Panc1 (cell line): ENCODE measurements around the gene LCA5L. TPM values are rescaled to one million over a fixed set of nuclear protein-coding genes. Genes with fewer than 3 reads are reported as not detected.

ENCODE experiments used
- ATAC-seq: fragments of 200-7000 bp; cut with Tn5 transposase; 2 replicates; pipeline ENCODE4 v1.9.1; 2020; ENCODE audit warnings: mild to moderate bottlenecking, moderate library complexity
- BruUV-seq: library from RNA; stranded (reverse); fragments of 400-500 nt; replicated peaks from 2 replicates; lab custom pipeline; 2021; lab: Mats Ljungman, UMichigan
- CTCF ChIA-PET: fragments of 300-600 bp; sonication (Branson Sonifier 250); formaldehyde crosslinking; loops from one replicate; lab custom pipeline; 2022; ENCODE audit warnings: antibody characterized with exemption; lab: Charles Lee
- POLR2A ChIA-PET: fragments of 300-600 bp; sonication (Branson Sonifier 250); formaldehyde crosslinking; loops from one replicate; lab custom pipeline; 2022; ENCODE audit warnings: antibody characterized with exemption; lab: Charles Lee
- DNase-seq: peaks from one replicate; pipeline ENCODE4 v3.0.0-alpha.2; 2010; ENCODE audit warnings: low read depth, low spot score
- H3K27ac ChIP-seq: 2 replicates; pipeline ENCODE4 v1.5.1; 2011; ENCODE audit warnings: mild to moderate bottlenecking, low read length, inconsistent platforms
- H3K27me3 ChIP-seq: fragments of 200-500 bp; sonication (Bioruptor generic); 2 replicates; pipeline ENCODE4 v1.6.0; 2014; ENCODE audit warnings: low read length, inconsistent platforms; ENCODE audit not compliant: control insufficient read depth, insufficient read depth
- H3K36me3 ChIP-seq: fragments of 200-500 bp; sonication (Bioruptor generic); 2 replicates; pipeline ENCODE4 v1.5.1; 2014; ENCODE audit warnings: inconsistent platforms, mild to moderate bottlenecking, low read length, moderate library complexity; ENCODE audit not compliant: control insufficient read depth, insufficient read depth
- H3K4me1 ChIP-seq: 2 replicates; pipeline ENCODE4 v1.5.1; 2011; ENCODE audit warnings: inconsistent platforms, mild to moderate bottlenecking, low read length, moderate library complexity; ENCODE audit not compliant: control insufficient read depth, insufficient read depth
- H3K4me3 ChIP-seq, 2 experiments: 2 replicates each; pipeline ENCODE4 v1.5.1; 2011 to 2012; ENCODE audit warnings: low read depth in 2 of 2, low read length in 2 of 2, mild to moderate bottlenecking in 2 of 2, inconsistent platforms in 1 of 2, moderate library complexity in 1 of 2
- H3K9me3 ChIP-seq: fragments of 200-500 bp; sonication (Bioruptor generic); 2 replicates; pipeline ENCODE4 v1.5.1; 2014; ENCODE audit warnings: low read depth, mild to moderate bottlenecking, inconsistent platforms, low read length, moderate library complexity; ENCODE audit not compliant: control insufficient read depth, insufficient read depth
- POLR2AphosphoS5 ChIP-seq: IDR thresholded peaks from 2 replicates; pipeline ENCODE4 v1.6.1; 2012; ENCODE audit warnings: mild to moderate bottlenecking, low read depth, low read length, moderate library complexity
- SIN3A ChIP-seq: IDR thresholded peaks from 2 replicates; pipeline ENCODE4 v1.6.1; 2012; ENCODE audit warnings: low read depth, mild to moderate bottlenecking, low read length, moderate library complexity, borderline replicate concordance; ENCODE audit not compliant: insufficient read depth
- TCF7L2 ChIP-seq: IDR thresholded peaks from 2 replicates; pipeline ENCODE4 v1.6.1; 2011; ENCODE audit warnings: mild to moderate bottlenecking, low read depth, low read length, inconsistent platforms
- in situ Hi-C: cut with HindIII; loops from 2 replicates; pipeline ENCODE4 v1.10.0; 2016; ENCODE audit warnings: low sequenced_read_pairs, low pct_unique_long_range_greater_than_20kb
- intact Hi-C: fragments of 100-400 bp; cut with micrococcal nuclease; formaldehyde crosslinking; loops from one replicate; pipeline ENCODE4 v1.10.0; 2022; ENCODE audit not compliant: unreplicated experiment
- total RNA-seq: library from RNA; stranded (reverse); gene quantifications from one replicate; pipeline ENCODE4 v1.2.1, GENCODE V29; 2021; ENCODE audit not compliant: unreplicated experiment
- TF ChIP-seq, protein P1 (sequence below), 2 experiments: IDR thresholded peaks; 2 replicates each; pipeline ENCODE4 v1.6.1; 2011 to 2012; ENCODE audit warnings: low read depth in 2 of 2, control low read depth in 1 of 2, low read length in 1 of 2, mild to moderate bottlenecking in 1 of 2, moderate library complexity in 1 of 2; ENCODE audit not compliant: insufficient read depth in 1 of 2
- TF ChIP-seq, protein P2 (sequence below): fragments of 450-650 bp; IDR thresholded peaks from 2 replicates; pipeline ENCODE4 v1.5.1; 2017; ENCODE audit warnings: mild to moderate bottlenecking

LCA5L gene
- total RNA-seq, 1 experiment from 2014 or later: 0.87 TPM

DNA sequence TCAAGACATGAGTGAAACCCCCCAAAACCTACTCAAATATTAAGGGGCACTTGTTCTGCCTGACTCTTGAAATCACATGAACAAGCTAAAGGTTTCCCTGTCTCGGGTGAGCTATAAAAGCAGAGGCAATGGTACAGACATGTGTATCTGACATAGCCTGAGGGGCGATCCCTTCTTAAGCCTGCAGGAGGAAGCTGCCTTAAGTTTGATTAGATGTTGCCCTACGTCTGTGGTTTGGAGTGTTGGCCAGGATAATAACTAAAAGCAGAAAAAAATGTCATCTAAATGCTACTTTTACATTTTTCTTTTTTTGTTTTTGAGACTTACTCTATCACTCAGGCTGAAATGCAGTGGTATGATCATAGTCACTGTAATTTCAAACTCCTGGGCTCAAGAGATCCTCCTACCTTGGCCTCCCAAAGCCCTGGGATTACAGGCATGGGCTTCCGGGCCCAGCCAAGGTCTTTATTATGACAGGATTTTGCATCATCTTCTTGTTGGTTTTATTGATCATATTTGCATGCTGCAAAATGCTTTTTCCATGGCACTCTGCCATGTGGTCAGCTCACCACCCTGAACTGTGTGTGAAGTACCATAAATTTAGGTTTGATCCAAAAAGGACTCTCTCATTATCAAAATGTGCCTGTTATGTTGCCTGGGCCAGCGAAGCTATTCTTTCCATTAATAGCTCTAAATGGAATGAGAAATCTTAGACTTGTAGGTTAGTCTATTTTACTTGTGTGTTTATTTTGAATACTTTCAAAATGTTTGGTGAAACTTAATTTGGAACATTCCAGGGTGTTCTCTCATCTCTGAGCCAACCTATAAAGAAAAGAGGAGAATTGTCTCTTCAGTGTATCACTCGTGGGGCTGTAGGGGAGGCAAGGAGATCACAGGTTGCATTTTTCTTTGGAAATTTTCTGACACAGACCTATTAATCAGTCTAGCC lies 81.7 kb downstream of the LCA5L start:
- ChIA-PET CTCF (no interaction called here), POLR2A (no interaction called here)
- TF ChIP-seq, protein P1, sequence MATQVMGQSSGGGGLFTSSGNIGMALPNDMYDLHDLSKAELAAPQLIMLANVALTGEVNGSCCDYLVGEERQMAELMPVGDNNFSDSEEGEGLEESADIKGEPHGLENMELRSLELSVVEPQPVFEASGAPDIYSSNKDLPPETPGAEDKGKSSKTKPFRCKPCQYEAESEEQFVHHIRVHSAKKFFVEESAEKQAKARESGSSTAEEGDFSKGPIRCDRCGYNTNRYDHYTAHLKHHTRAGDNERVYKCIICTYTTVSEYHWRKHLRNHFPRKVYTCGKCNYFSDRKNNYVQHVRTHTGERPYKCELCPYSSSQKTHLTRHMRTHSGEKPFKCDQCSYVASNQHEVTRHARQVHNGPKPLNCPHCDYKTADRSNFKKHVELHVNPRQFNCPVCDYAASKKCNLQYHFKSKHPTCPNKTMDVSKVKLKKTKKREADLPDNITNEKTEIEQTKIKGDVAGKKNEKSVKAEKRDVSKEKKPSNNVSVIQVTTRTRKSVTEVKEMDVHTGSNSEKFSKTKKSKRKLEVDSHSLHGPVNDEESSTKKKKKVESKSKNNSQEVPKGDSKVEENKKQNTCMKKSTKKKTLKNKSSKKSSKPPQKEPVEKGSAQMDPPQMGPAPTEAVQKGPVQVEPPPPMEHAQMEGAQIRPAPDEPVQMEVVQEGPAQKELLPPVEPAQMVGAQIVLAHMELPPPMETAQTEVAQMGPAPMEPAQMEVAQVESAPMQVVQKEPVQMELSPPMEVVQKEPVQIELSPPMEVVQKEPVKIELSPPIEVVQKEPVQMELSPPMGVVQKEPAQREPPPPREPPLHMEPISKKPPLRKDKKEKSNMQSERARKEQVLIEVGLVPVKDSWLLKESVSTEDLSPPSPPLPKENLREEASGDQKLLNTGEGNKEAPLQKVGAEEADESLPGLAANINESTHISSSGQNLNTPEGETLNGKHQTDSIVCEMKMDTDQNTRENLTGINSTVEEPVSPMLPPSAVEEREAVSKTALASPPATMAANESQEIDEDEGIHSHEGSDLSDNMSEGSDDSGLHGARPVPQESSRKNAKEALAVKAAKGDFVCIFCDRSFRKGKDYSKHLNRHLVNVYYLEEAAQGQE (IDR thresholded peaks at IDR 0.05; ENCODE audit: insufficient read depth in 1 of 2, low read depth in 2 of 2, low read length in 1 of 2): no peak
- TF ChIP-seq POLR2AphosphoS5 (no peak), SIN3A (no peak), TCF7L2 (no peak)
- TF ChIP-seq, protein P2, sequence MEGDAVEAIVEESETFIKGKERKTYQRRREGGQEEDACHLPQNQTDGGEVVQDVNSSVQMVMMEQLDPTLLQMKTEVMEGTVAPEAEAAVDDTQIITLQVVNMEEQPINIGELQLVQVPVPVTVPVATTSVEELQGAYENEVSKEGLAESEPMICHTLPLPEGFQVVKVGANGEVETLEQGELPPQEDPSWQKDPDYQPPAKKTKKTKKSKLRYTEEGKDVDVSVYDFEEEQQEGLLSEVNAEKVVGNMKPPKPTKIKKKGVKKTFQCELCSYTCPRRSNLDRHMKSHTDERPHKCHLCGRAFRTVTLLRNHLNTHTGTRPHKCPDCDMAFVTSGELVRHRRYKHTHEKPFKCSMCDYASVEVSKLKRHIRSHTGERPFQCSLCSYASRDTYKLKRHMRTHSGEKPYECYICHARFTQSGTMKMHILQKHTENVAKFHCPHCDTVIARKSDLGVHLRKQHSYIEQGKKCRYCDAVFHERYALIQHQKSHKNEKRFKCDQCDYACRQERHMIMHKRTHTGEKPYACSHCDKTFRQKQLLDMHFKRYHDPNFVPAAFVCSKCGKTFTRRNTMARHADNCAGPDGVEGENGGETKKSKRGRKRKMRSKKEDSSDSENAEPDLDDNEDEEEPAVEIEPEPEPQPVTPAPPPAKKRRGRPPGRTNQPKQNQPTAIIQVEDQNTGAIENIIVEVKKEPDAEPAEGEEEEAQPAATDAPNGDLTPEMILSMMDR: no peak
- intact Hi-C loops (no loop called here), in situ Hi-C loops (no loop called here)
- Histone ChIP-seq H3K4me1 (no peaks in the 10 kb centered on the region), H3K27me3 (no peaks in the 10 kb centered on the region), H3K9me3 (no peaks in the 10 kb centered on the region), H3K36me3 (no peaks in the 10 kb centered on the region), H3K27ac (no peak overlapping the region), H3K4me3 (no peak overlapping the region)
- DNase-seq (no peak), ATAC-seq (no peak)
- BruUV-seq: no TSS peak

DNA sequence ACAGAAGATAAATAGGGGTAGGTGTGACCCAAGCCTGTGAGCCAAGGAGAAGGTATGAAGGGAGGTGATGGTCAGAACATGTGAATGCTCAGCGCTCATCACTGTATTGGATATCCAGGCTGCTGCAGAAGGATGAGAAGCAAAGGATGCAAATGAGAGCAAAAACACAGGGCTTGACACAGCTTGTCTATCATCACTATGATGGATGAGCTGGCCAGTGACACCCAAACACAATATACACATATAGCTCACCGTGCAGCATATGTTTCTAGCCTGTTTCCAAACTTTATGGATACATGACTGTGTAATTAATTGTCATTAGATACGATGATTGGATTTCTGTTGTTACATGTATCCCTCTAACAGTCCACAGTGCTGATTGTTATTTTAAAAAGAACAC lies 82.8 kb downstream of the LCA5L start:
- POLR2A ChIA-PET: no interaction called here
- H3K9me3 ChIP-seq: no peaks in the 10 kb centered on the region
- in situ Hi-C loops: no loop called here
- no TSS peak for BruUV-seq
- CTCF ChIA-PET: no interaction called here
- intact Hi-C loops: no loop called here
- no peak overlapping the region for H3K4me3 ChIP-seq
- H3K36me3 ChIP-seq: no peaks in the 10 kb centered on the region
- TF ChIP-seq, protein P1 (IDR thresholded peaks at IDR 0.05; ENCODE audit: insufficient read depth in 1 of 2, low read depth in 2 of 2, low read length in 1 of 2): no peak
- no peak for TF ChIP-seq POLR2AphosphoS5
- no peak for TF ChIP-seq TCF7L2
- TF ChIP-seq, protein P2: no peak
- TF ChIP-seq SIN3A: no peak
- no peaks in the 10 kb centered on the region for H3K4me1 ChIP-seq
- DNase-seq: no peak
- no peak for ATAC-seq
- no peaks in the 10 kb centered on the region for H3K27me3 ChIP-seq
- no peak overlapping the region for H3K27ac ChIP-seq
